IMR-90 (cell line): ENCODE results near the gene ELMOD3. TPM values are rescaled to one million over a fixed set of nuclear protein-coding genes. Genes with fewer than 3 reads are reported as not detected.
"Not testable (repeated sequence)": the region's sequence is repeated elsewhere in the genome, so short reads cannot be mapped to it uniquely, and the experiment has no call there.

Experiments
- ATAC-seq: fragments of 200-7000 bp; cut with Tn5 transposase; 2 replicates; pipeline ENCODE4 v1.9.1; 2020; ENCODE audit warnings: low read depth, mild to moderate bottlenecking, moderate library complexity
- BruUV-seq: library from RNA; stranded (reverse); fragments of 400-500 nt; replicated peaks from 2 replicates; lab custom pipeline; 2021; lab: Mats Ljungman, UMichigan
- CTCF ChIA-PET: fragments of 300-600 bp; formaldehyde crosslinking; extraction: SDS; loops from one replicate; lab custom pipeline; 2021; ENCODE audit warnings: antibody characterized with exemption; lab: Yijun Ruan, JAX
- POLR2A ChIA-PET: fragments of 300-600 bp; sonication (Branson Sonifier 250); formaldehyde crosslinking; loops from one replicate; lab custom pipeline; 2022; ENCODE audit warnings: antibody characterized with exemption; ENCODE audit not compliant: unreplicated experiment; lab: Charles Lee
- DNase-seq: peaks from one replicate; pipeline ENCODE4 v3.0.0; 2013
- H2AFZ ChIP-seq: replicated peaks from 2 replicates; pipeline ENCODE3; 2013; ENCODE audit warnings: low read length, mild to moderate bottlenecking; ENCODE audit not compliant: poor library complexity
- H2AK5ac ChIP-seq: 2 replicates; pipeline ENCODE4 v1.6.1; 2013; ENCODE audit warnings: low read depth, low read length, inconsistent platforms
- H2AK9ac ChIP-seq: replicated peaks from 2 replicates; pipeline ENCODE3; 2013; ENCODE audit warnings: mild to moderate bottlenecking, low read depth, low read length, moderate library complexity; ENCODE audit not compliant: poor library complexity
- H2BK120ac ChIP-seq: 2 replicates; pipeline ENCODE4 v1.6.1; 2013; ENCODE audit warnings: low read depth, low read length, inconsistent platforms
- H2BK15ac ChIP-seq: 3 replicates; pipeline ENCODE4 v1.6.1; 2013; ENCODE audit warnings: low read depth, low read length, inconsistent platforms
- H2BK20ac ChIP-seq: 2 replicates; pipeline ENCODE4 v1.6.1; 2013; ENCODE audit warnings: low read depth, mild to moderate bottlenecking, inconsistent platforms, low read length, moderate library complexity
- H2BK5ac ChIP-seq: 2 replicates; pipeline ENCODE4 v1.6.1; 2013; ENCODE audit warnings: mild to moderate bottlenecking, low read depth, low read length, inconsistent platforms; ENCODE audit not compliant: poor library complexity, severe bottlenecking
- H3K14ac ChIP-seq: replicated peaks from 2 replicates; pipeline ENCODE4 v1.6.1; 2013; ENCODE audit warnings: low read depth, low read length, inconsistent platforms
- H3K18ac ChIP-seq: 2 replicates; pipeline ENCODE4 v1.6.1; 2013; ENCODE audit warnings: low read depth, low read length, control low read depth
- H3K23ac ChIP-seq: 2 replicates; pipeline ENCODE4 v1.6.1; 2013; ENCODE audit warnings: low read depth, low read length, inconsistent platforms
- H3K27ac ChIP-seq: 2 replicates; pipeline ENCODE4 v1.5.1; 2013; ENCODE audit warnings: mild to moderate bottlenecking, control low read depth, low read length; ENCODE audit not compliant: insufficient read depth
- H3K27me3 ChIP-seq: 2 replicates; pipeline ENCODE4 v1.6.1; 2013; ENCODE audit warnings: low read length; ENCODE audit not compliant: control insufficient read depth, insufficient read depth
- H3K36me3 ChIP-seq: 2 replicates; pipeline ENCODE4 v1.6.1; 2013; ENCODE audit warnings: low read length, mixed read lengths; ENCODE audit not compliant: control insufficient read depth, insufficient read depth
- H3K4ac ChIP-seq: 2 replicates; pipeline ENCODE4 v1.6.1; 2013; ENCODE audit warnings: low read depth, low read length, inconsistent platforms
- H3K4me1 ChIP-seq: 2 replicates; pipeline ENCODE4 v1.6.1; 2013; ENCODE audit warnings: low read length, mixed read lengths; ENCODE audit not compliant: control insufficient read depth, insufficient read depth
- H3K4me2 ChIP-seq: 2 replicates; pipeline ENCODE4 v1.6.1; 2013; ENCODE audit warnings: low read depth, mild to moderate bottlenecking, control low read depth, low read length, moderate library complexity
- H3K4me3 ChIP-seq: 2 replicates; pipeline ENCODE4 v1.5.1; 2013; ENCODE audit warnings: low read depth, mild to moderate bottlenecking, control low read depth, low read length, moderate library complexity; ENCODE audit not compliant: insufficient read depth
- H3K56ac ChIP-seq: 2 replicates; pipeline ENCODE4 v1.6.1; 2013; ENCODE audit warnings: low read length, inconsistent platforms; ENCODE audit not compliant: insufficient read depth; ENCODE audit errors: extremely low read depth
- H3K79me1 ChIP-seq, 2 experiments: 2 replicates each; pipeline ENCODE4 v1.6.1; 2013; ENCODE audit warnings: low read length in 2 of 2, inconsistent platforms in 1 of 2, low read depth in 1 of 2
- H3K9ac ChIP-seq: 2 replicates; pipeline ENCODE4 v1.6.1; 2013; ENCODE audit warnings: low read depth, low read length, control low read depth
- H3K9me1 ChIP-seq: 2 replicates; pipeline ENCODE4 v1.6.1; 2013; ENCODE audit warnings: low read length, inconsistent platforms; ENCODE audit not compliant: insufficient read depth
- H3K9me3 ChIP-seq: 2 replicates; pipeline ENCODE4 v1.6.1; 2013; ENCODE audit warnings: low read length; ENCODE audit not compliant: control insufficient read depth, insufficient read depth
- H4K20me1 ChIP-seq: 2 replicates; pipeline ENCODE4 v1.6.1; 2013; ENCODE audit warnings: low read length, inconsistent platforms; ENCODE audit not compliant: insufficient read depth
- H4K5ac ChIP-seq: 2 replicates; pipeline ENCODE4 v1.6.1; 2013; ENCODE audit warnings: mild to moderate bottlenecking, low read depth, low read length, control low read depth
- H4K8ac ChIP-seq, 2 experiments: 2 replicates each; pipeline ENCODE4 v1.6.1; 2013; ENCODE audit warnings: low read depth in 2 of 2, low read length in 2 of 2, control low read depth in 1 of 2, inconsistent platforms in 1 of 2
- H4K91ac ChIP-seq: 2 replicates; pipeline ENCODE4 v1.6.1; 2013; ENCODE audit warnings: low read depth, low read length, inconsistent platforms; ENCODE audit not compliant: insufficient read depth
- WGBS, 2 experiments: methylation state at CpG; one replicate each; pipeline versions ENCODE4 v1.1.5 to v1.1.7; 2013; ENCODE audit warnings: missing lambda C conversion rate in 2 of 2; ENCODE audit not compliant: insufficient read length in 1 of 2; ENCODE audit errors: extremely low coverage in 2 of 2; 5-methylcytosine and 5-hydroxymethylcytosine counted together
- dilution Hi-C: fragments of 300-500 bp; cut with HindIII; formaldehyde crosslinking; loops from one replicate; pipeline ENCODE4 v1.14.3; 2018; ENCODE audit warnings: low sequenced_read_pairs; ENCODE audit not compliant: unreplicated experiment
- in situ Hi-C: fragments of 300-500 bp; cut with MboI; formaldehyde crosslinking; loops from 3 replicates; pipeline ENCODE4 v1.14.3; 2019; ENCODE audit warnings: low sequenced_read_pairs, inconsistent platforms, mixed read lengths
- intact Hi-C: fragments of 100-400 bp; cut with micrococcal nuclease; formaldehyde crosslinking; loops from 2 replicates; pipeline ENCODE4 v1.10.0; 2022
- polyA plus RNA-seq, 3 experiments: library from polyadenylated mRNA; depleted of rRNA; stranded (reverse); fragments of >200 nt; gene quantifications; 2 replicates each; pipeline ENCODE4 v1.2.3, GENCODE V29; 2012; ENCODE audit warnings: low replicate concordance in 1 of 3
- total RNA-seq: library from RNA; depleted of rRNA; stranded (reverse); fragments of >200 nt; gene quantifications from 2 replicates; pipeline ENCODE4 v1.2.3, GENCODE V29; 2012

Gene ELMOD3
- total and polyA plus RNA-seq, 2 of the 4 experiments (the other 2 are of a cell fraction) = 13.1 to 20.7 TPM

DNA sequence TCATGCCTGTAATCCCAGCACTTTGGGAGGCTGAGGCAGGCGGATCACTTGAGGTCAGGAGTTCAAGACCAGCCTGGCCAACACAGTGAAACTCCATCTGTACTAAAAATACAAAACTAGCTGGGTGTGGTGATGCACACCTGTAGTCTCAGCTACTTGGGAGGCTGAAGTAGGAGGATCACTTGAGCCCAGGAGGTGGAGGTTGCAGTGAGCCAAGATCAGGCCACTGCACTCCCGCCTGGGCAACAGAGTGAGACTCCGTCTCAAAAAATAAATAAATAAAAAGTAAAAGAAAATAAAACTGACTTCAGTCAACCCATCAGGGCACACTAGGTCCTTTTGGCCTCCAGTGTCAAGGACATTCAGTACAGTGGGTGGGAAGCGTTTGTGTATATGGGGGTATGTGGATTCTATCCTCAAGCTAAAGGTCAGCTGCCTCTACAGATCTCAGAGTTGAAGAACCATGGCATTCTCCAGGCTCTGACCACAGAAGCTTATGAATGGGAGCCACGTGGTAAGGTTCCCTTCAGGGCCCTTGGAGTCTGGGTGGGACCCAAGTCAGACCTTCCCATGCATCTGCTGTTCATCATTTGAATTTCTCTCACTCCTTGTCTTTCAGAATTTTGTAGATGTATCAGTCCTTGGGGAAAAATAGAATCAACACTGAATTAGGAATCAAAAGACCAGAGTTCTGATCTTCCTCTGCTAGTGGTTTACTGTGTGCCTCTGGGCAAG, 8.3 kb downstream of the ELMOD3 start:
- CTCF ChIA-PET, H3K23ac ChIP-seq, DNase-seq, H3K56ac ChIP-seq, H4K20me1 ChIP-seq, in situ Hi-C loops, H4K5ac ChIP-seq, H2BK15ac ChIP-seq, H3K14ac ChIP-seq, H3K27me3 ChIP-seq, H2BK5ac ChIP-seq, dilution Hi-C loops, BruUV-seq, H2AK9ac ChIP-seq, POLR2A ChIA-PET, H3K9ac ChIP-seq, intact Hi-C loops, H3K9me1 ChIP-seq, H2AK5ac ChIP-seq, H3K4me3 ChIP-seq, H4K8ac ChIP-seq, H3K18ac ChIP-seq, H3K9me3 ChIP-seq, H3K27ac ChIP-seq, H3K4ac ChIP-seq, H2BK20ac ChIP-seq, H3K4me1 ChIP-seq, H4K91ac ChIP-seq, H2BK120ac ChIP-seq, H2AFZ ChIP-seq, ATAC-seq, H3K4me2 ChIP-seq: not testable (repeated sequence)
- no CpG with 5 or more reads among the region's 5 CpGs for WGBS, 2 experiments
- Histone ChIP-seq H3K36me3 (peaks cover 14% of the 10 kb centered on the region), H3K79me1 (peaks cover 7 to 11% of the 10 kb centered on the region in 2 experiments; a peak in 2 of 4 replicates)
